ENCODE measurements around the gene TEC. TPM values are rescaled to one million over a fixed set of nuclear protein-coding genes. Genes with fewer than 3 reads are reported as not detected.

The TEC gene
- polyA plus RNA-seq, 1 donor from 2014 or later = not detected

GRCh38 chr4:48120132-48120531, 149.5 kb downstream of the TEC start:
- no peak overlapping the region for H2AFZ ChIP-seq (ENCODE audit: low read depth, low read length)
- H3K9me2 ChIP-seq (ENCODE audit: insufficient read depth, low read length) = no peaks in the 10 kb centered on the region
- no peak overlapping the region for H3K4me3 ChIP-seq (ENCODE audit: low read length)
- no peaks in the 10 kb centered on the region for H3K36me3 ChIP-seq (ENCODE audit: insufficient read depth, low read length)
- TF ChIP-seq POLR2AphosphoS5 (IDR thresholded peaks at IDR 0.05) (no peak), EP300 (conservative IDR thresholded peaks at IDR 0.05; ENCODE audit: poor library complexity, severe bottlenecking) (no peak), REST (IDR thresholded peaks at IDR 0.05; ENCODE audit: borderline replicate concordance) (no peak), TAF1 (IDR thresholded peaks at IDR 0.05; ENCODE audit: low read depth) (no peak), MXI1 (conservative IDR thresholded peaks at IDR 0.05; ENCODE audit: poor library complexity, severe bottlenecking) (no peak), CTCF (IDR thresholded peaks at IDR 0.05; ENCODE audit: poor library complexity, severe bottlenecking) (no peak), EZH2 (IDR thresholded peaks at IDR 0.05; ENCODE audit: borderline replicate concordance, insufficient read depth, low read length, poor library complexity, severe bottlenecking) (no peak), RAD21 (conservative IDR thresholded peaks at IDR 0.05) (no peak), SMC3 (conservative IDR thresholded peaks at IDR 0.05; ENCODE audit: poor library complexity) (no peak)
- H3K79me2 ChIP-seq (replicated peaks; ENCODE audit: insufficient read depth, low read length) = no peaks in the 10 kb centered on the region
- no peaks in the 10 kb centered on the region for H3K9me3 ChIP-seq (ENCODE audit: low read length)
- no peaks in the 10 kb centered on the region for H3K27me3 ChIP-seq (ENCODE audit: insufficient read depth, low read depth, low read length)
- no peak overlapping the region for H3K27ac ChIP-seq (ENCODE audit: low read length)
- no peaks in the 10 kb centered on the region for H3F3A ChIP-seq (ENCODE audit: insufficient read depth, low read length, poor library complexity, severe bottlenecking)
- no peak overlapping the region for H3K9ac ChIP-seq (ENCODE audit: low read length)
- no peak overlapping the region for H3K4me2 ChIP-seq (ENCODE audit: low read length)
- H4K20me1 ChIP-seq (ENCODE audit: insufficient read depth) = no peaks in the 10 kb centered on the region

GRCh38 chr4:48119646-48120045, 150.0 kb downstream of the TEC start:
- no peak overlapping the region for H3K9ac ChIP-seq (ENCODE audit: low read length)
- H3K27me3 ChIP-seq (ENCODE audit: insufficient read depth, low read depth, low read length) = no peaks in the 10 kb centered on the region
- no peak overlapping the region for H3K4me3 ChIP-seq (ENCODE audit: low read length)
- H3K9me2 ChIP-seq (ENCODE audit: insufficient read depth, low read length) = no peaks in the 10 kb centered on the region
- no peak overlapping the region for H3K4me2 ChIP-seq (ENCODE audit: low read length)
- H3K9me3 ChIP-seq (ENCODE audit: low read length) = no peaks in the 10 kb centered on the region
- H3K36me3 ChIP-seq (ENCODE audit: insufficient read depth, low read length) = no peaks in the 10 kb centered on the region
- no peaks in the 10 kb centered on the region for H4K20me1 ChIP-seq (ENCODE audit: insufficient read depth)
- H3K79me2 ChIP-seq (replicated peaks; ENCODE audit: insufficient read depth, low read length) = no peaks in the 10 kb centered on the region
- no peak overlapping the region for H3K27ac ChIP-seq (ENCODE audit: low read length)
- no peaks in the 10 kb centered on the region for H3F3A ChIP-seq (ENCODE audit: insufficient read depth, low read length, poor library complexity, severe bottlenecking)
- no peak overlapping the region for H2AFZ ChIP-seq (ENCODE audit: low read depth, low read length)
- TF ChIP-seq POLR2AphosphoS5 (IDR thresholded peaks at IDR 0.05) (no peak), RAD21 (conservative IDR thresholded peaks at IDR 0.05) (no peak), EP300 (conservative IDR thresholded peaks at IDR 0.05; ENCODE audit: poor library complexity, severe bottlenecking) (no peak), TAF1 (IDR thresholded peaks at IDR 0.05; ENCODE audit: low read depth) (no peak), EZH2 (IDR thresholded peaks at IDR 0.05; ENCODE audit: borderline replicate concordance, insufficient read depth, low read length, poor library complexity, severe bottlenecking) (no peak), CTCF (IDR thresholded peaks at IDR 0.05; ENCODE audit: poor library complexity, severe bottlenecking) (no peak), SMC3 (conservative IDR thresholded peaks at IDR 0.05; ENCODE audit: poor library complexity) (no peak), REST (IDR thresholded peaks at IDR 0.05; ENCODE audit: borderline replicate concordance) (no peak), MXI1 (conservative IDR thresholded peaks at IDR 0.05; ENCODE audit: poor library complexity, severe bottlenecking) (no peak)
